Putamen (tissue), 1 donor: ENCODE measurements around the gene CEND1.
"Not testable (repeated sequence)": the region's sequence is repeated elsewhere in the genome, so short reads cannot be mapped to it uniquely, and the experiment has no call there.

Experiments
- DNase-seq: peaks from one replicate; pipeline ENCODE4 v3.0.0-alpha.2; 2016; ENCODE audit warnings: low spot score

CEND1 gene

GRCh38 chr11:763549-764321 lies 26.2 kb downstream of the CEND1 start:
- no peak for DNase-seq

DNA sequence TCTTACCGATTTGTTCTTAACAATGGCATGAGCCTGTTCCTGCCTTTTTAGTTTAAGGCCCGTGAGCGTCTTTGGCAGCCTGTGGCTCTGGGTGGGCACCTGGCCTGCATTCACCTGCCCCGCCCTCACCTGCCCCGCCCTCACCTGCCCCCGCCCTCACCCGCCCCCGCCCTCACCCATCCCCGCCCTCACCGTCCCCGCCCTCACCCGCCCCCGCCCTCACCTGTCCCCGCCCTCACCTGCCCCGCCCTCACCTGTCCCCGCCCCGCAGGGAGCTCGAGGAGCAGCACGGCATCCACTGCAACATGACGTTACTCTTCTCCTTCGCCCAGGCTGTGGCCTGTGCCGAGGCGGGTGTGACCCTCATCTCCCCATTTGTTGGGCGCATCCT lies 26.8 kb downstream of the CEND1 start:
- no peak for DNase-seq

DNA sequence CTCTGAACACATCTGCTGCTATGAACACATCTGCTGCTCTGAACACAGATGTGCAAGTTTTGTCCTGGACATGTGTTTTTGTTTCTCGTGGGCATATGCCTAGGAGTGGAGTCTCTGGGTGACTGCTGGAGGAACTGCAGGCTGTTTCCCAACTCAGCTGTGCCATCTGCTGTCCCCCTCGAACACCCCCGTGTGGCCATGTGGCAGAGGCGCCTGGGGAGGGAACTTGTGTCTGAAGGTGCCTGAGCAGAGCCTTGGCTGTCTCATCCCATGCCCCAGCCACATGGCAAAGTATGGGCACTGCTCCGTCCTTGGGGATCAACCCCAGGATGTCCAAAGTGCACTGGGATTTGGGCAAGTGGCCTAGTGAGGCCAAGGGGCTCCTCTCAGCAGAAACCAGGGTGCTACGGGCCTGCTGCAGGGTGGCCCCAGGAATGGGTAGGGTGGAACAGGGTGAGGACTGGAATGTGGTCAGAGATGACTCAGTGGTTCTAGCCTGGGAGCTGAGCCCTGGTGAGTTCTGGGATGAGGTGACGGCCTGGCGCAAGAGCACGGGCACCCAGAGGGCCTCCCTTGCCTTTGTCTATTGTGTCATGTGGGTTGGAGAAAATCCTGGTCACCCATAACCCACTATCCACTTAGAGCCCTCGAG lies 27.3 kb downstream of the CEND1 start:
- DNase-seq: no peak

- no peak for DNase-seq
These were observed 28.3 kb downstream of the CEND1 start for GRCh38 chr11:761526-762108.

- no peak for DNase-seq
These were observed 29.7 kb downstream of the CEND1 start for GRCh38 chr11:760236-760635.

- DNase-seq: no peak
These were observed 40.2 kb downstream of the CEND1 start for GRCh38 chr11:749731-750130.

DNA sequence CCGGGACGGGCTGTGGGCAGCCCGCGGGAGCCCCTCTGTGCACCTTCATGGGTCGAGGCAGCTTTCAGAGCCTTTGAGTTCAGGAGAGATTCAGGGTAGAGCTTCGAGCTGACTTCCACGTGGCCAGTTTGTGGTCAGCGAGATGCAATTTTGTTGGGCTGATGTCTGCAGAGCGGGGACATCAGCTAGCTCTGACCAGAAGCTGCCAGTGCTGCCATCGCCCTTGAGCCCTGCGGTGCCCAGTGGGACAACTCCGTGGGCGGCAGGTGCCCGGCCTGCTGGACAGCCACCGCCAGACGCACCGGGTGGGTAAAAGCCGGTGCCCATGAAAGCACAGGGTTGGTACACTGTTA lies 41.9 kb downstream of the CEND1 start:
- no peak for DNase-seq

DNA sequence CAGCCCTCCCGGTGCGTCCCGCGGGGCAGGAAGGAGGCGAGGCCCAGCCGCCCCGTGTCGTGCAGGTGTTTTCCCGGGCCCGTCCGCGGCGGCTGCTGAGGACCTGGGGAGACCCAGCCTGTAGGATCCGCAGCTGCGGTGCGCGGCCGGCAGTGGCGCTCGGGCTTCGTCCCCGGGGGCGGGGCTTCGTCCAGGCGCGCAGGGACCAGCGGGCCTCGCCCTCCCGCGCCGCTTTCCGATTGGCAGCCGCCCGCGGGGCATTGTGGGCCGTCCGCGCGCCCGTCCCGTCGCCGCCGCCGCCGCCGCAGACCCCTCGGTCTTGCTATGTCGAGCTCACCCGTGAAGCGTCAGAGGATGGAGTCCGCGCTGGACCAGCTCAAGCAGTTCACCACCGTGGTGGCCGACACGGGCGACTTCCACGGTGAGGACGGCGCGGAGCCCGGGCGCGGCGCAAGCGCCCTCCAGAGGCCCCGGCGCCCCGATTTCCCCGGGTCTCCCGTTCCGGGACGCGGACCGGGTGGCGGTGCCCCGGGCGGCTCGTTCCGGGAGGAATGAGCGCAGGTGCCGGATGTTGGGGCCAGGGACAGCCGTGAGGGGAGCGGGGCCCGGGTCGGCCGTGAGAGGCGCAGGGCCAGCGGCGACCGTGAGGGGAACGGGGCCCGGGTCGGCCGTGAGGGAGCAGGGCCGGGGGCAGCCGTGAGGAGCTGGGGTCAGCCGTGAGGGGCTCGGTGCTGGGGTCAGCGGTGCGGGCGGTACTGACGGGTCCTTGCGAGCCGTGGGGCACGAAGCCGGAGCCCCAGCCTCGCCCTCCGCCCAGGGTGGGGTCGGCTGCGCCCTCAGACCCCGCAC lies 42.5 kb downstream of the CEND1 start, which contains the start of gene TALDO1:
TALDO1 (plus strand) TSS at position 307 of the 849 bp plus-strand sequence; CDS start at position 325, 18 bp downstream.
- peak; percentile 91 for DNase-seq

GRCh38 chr11:746289-747157 lies 43.4 kb downstream of the CEND1 start:
- peak; percentile 79 for DNase-seq

- DNase-seq: no peak
These were observed 44.5 kb downstream of the CEND1 start for GRCh38 chr11:745428-745827.

- no peak for DNase-seq
These were observed 47.2 kb downstream of the CEND1 start for GRCh38 chr11:742571-743201.

- no peak for DNase-seq
These were observed 47.7 kb downstream of the CEND1 start for GRCh38 chr11:742156-742546.

DNA sequence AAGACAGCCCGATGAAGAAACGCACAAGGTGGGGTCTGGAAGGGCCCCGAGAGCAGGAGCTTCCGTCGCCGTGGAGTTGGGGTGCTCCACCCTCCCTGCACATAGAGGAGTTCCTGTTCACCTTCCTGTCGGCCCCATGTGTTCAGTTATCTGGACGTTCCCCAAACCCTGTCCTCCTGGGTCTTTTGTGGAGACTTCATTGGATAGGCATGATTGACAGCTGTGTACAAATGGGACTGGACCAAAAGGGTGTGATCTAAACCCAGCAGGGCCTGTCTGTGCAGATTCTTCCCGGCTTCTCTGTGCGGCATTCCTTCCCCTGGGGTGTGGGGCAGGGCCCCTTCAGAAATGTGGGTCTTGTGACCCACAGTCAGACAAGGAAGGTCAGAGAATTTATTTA lies 52.0 kb downstream of the CEND1 start:
- DNase-seq: not testable (repeated sequence)

DNA sequence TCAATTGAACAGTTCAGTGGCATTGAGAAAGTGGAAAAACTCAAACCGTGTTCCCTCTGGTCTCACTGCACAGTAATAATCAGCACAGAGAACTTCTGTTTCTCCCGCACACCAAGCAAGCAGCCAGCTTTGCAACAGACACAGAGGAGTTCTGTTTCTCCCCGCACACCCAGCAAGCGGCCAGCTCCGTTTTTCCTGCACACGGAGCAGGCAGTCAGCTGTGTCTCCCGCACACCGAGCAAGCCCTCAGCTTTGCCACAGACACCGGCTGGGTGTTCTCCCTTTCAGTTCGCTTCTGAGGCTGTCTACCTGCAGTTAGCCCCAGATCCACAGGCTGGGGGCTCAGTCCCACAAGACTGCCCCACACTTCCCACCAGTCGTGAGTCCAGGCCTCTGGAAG lies 52.5 kb downstream of the CEND1 start:
- no peak for DNase-seq
